ENCODE measurements around the gene CACNA1I.

Gene CACNA1I

GRCh38 chr22:39598017-39598965 is 27.7 kb downstream of the CACNA1I start:
- no peak for DNase-seq (ENCODE audit: low spot score)

GRCh38 chr22:39600491-39601179 is 30.1 kb downstream of the CACNA1I start:
- no peak for DNase-seq (ENCODE audit: low spot score)

- no peak for DNase-seq (ENCODE audit: low spot score)
These were observed 30.6 kb downstream of the CACNA1I start for GRCh38 chr22:39601180-39601535.

GRCh38 chr22:39603345-39603744 is 32.8 kb downstream of the CACNA1I start:
- DNase-seq (ENCODE audit: low spot score) = no peak

GRCh38 chr22:39610246-39610645 is 39.7 kb downstream of the CACNA1I start:
- DNase-seq (ENCODE audit: low spot score) = no peak

- DNase-seq (ENCODE audit: low spot score) = no peak
These were observed 40.2 kb downstream of the CACNA1I start for GRCh38 chr22:39610766-39611165.

- DNase-seq (ENCODE audit: low spot score) = no peak
These were observed 40.8 kb downstream of the CACNA1I start for GRCh38 chr22:39611360-39611759.

GRCh38 chr22:39612811-39613548 is 42.4 kb downstream of the CACNA1I start:
- DNase-seq (ENCODE audit: low spot score) = no peak

GRCh38 chr22:39613549-39613921 is 43.0 kb downstream of the CACNA1I start:
- DNase-seq (ENCODE audit: low spot score) = no peak

- no peak for DNase-seq (ENCODE audit: low spot score)
These were observed 43.9 kb downstream of the CACNA1I start for GRCh38 chr22:39614442-39614841.

GRCh38 chr22:39616051-39616450 is 45.5 kb downstream of the CACNA1I start:
- DNase-seq (ENCODE audit: low spot score) = no peak

GRCh38 chr22:39616781-39617180 is 46.2 kb downstream of the CACNA1I start:
- no peak for DNase-seq (ENCODE audit: low spot score)

- DNase-seq (ENCODE audit: low spot score) = no peak
These were observed 46.8 kb downstream of the CACNA1I start for GRCh38 chr22:39617342-39617741.

- no peak for DNase-seq (ENCODE audit: low spot score)
These were observed 47.6 kb downstream of the CACNA1I start for GRCh38 chr22:39617970-39618757.

GRCh38 chr22:39618996-39619530 is 48.5 kb downstream of the CACNA1I start:
- DNase-seq (ENCODE audit: low spot score) = no peak

GRCh38 chr22:39620924-39621690 is 50.6 kb downstream of the CACNA1I start:
- no peak for DNase-seq (ENCODE audit: low spot score)

- DNase-seq (ENCODE audit: low spot score) = no peak
These were observed 51.3 kb downstream of the CACNA1I start for GRCh38 chr22:39621826-39622225.

- DNase-seq (ENCODE audit: low spot score) = no peak
These were observed 52.4 kb downstream of the CACNA1I start for GRCh38 chr22:39622881-39623367.

GRCh38 chr22:39623603-39624500 is 53.3 kb downstream of the CACNA1I start:
- DNase-seq (ENCODE audit: low spot score) = no peak

GRCh38 chr22:39624501-39624821 is 53.9 kb downstream of the CACNA1I start:
- no peak for DNase-seq (ENCODE audit: low spot score)
